GM12864 (cell line): ENCODE results near the gene DCPS.

Source experiments
- DNase-seq: peaks from one replicate; pipeline ENCODE4 v3.0.0-alpha.2; 2011; ENCODE audit warnings: low read depth
- H3K4me3 ChIP-seq: 2 replicates; pipeline ENCODE4 v1.5.1; 2011; ENCODE audit warnings: mild to moderate bottlenecking, low read depth, low read length, control low read depth
- TF ChIP-seq, protein P1 (sequence below): IDR thresholded peaks from 2 replicates; pipeline ENCODE4 v1.5.1; 2011; ENCODE audit warnings: low read depth, mild to moderate bottlenecking, moderate library complexity, low read length, control low read depth, inconsistent platforms; ENCODE audit errors: missing control alignments

Gene DCPS

GRCh38 chr11:126288237-126288636, 15.6 kb upstream of the DCPS start:
- TF ChIP-seq, protein P1, sequence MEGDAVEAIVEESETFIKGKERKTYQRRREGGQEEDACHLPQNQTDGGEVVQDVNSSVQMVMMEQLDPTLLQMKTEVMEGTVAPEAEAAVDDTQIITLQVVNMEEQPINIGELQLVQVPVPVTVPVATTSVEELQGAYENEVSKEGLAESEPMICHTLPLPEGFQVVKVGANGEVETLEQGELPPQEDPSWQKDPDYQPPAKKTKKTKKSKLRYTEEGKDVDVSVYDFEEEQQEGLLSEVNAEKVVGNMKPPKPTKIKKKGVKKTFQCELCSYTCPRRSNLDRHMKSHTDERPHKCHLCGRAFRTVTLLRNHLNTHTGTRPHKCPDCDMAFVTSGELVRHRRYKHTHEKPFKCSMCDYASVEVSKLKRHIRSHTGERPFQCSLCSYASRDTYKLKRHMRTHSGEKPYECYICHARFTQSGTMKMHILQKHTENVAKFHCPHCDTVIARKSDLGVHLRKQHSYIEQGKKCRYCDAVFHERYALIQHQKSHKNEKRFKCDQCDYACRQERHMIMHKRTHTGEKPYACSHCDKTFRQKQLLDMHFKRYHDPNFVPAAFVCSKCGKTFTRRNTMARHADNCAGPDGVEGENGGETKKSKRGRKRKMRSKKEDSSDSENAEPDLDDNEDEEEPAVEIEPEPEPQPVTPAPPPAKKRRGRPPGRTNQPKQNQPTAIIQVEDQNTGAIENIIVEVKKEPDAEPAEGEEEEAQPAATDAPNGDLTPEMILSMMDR, result no peak
- DNase-seq, result no peak
- H3K4me3 ChIP-seq, result no peak overlapping the region

GRCh38 chr11:126290887-126291286, 13.0 kb upstream of the DCPS start:
- DNase-seq, result no peak
- no peak overlapping the region for H3K4me3 ChIP-seq
- TF ChIP-seq, protein P1, result no peak

DNA sequence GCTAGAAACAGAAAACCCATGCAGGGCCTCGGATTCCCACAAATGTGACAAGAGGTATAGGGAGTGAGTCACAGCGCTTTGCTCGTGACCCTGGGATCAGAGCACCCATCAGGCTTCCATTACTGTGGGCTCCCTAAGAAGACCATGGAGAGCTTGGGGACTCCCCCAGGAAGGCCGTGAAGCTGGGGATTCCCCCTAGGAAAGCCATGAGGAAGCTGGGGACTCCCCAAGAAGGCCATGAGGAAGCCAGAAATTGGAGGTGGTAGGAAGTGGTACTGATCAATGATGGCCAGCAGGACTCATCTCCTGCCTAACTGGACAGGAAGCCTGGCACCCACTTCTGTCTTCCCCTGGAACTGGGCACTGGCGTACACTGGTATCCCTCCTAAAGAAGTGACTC, 10.1 kb upstream of the DCPS start:
- no peak overlapping the region for H3K4me3 ChIP-seq
- TF ChIP-seq, protein P1, result no peak
- DNase-seq, result no peak

- TF ChIP-seq, protein P1, result no peak
- no peak overlapping the region for H3K4me3 ChIP-seq
- no peak for DNase-seq
Observed at GRCh38 chr11:126297004-126297403, 6.9 kb upstream of the DCPS start.

DNA sequence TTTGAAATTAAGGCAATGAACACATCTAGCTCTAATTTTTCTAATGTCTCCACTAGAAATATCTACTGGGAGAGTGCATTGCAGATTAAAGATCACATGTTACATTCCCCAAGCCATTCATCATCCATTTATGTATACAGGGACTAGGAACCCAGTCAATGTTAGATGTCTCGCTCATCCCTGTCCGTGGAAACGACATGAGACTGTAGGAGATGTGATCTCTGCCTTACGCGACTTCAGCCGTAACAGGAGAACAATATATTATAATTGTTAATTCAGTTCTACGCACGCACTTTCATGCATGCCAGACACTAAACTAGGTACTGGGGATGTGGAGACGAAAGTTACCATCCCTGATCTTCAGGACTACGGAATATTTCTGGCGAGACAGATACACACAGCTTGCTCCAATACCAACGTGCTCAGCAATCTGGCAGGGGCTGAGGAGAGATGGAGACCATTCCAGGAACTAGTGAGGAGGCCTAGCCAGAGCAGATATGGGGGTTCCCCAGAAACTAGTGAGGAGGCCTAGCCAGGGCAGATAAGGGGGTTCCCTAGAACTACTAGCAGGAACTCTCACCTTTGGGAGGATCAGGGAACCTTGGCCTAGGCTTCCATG, 706 bp downstream of the DCPS start:
- TF ChIP-seq, protein P1, result no peak
- DNase-seq, result no peak

DNA sequence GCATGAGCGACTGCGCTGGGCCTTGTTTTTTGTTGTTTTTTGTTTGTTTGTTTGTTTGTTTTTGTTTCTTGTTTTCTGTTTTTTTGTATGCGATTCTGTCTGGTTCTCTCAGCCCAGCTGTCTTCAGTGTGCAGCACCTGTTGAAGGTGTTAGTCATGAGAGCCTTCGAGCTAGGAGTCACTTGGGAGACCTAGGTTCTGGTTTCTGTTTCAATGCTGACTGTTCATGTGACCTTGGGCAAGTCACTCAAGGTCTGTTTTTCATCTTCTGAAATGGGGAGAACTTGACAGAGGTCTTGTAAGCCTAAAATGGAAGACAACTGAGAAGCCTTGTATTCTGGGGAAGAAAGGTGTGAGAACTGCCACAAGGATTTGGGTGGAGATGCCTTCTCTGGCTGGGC, 1.8 kb downstream of the DCPS start:
- TF ChIP-seq, protein P1, result no peak
- H3K4me3 ChIP-seq, result no peak overlapping the region
- DNase-seq, result peak; percentile 83

More for the DNA sequence above, 706 bp downstream of the DCPS start:
- H3K4me3 ChIP-seq, result peak overlapping the region; percentile 90

DNA sequence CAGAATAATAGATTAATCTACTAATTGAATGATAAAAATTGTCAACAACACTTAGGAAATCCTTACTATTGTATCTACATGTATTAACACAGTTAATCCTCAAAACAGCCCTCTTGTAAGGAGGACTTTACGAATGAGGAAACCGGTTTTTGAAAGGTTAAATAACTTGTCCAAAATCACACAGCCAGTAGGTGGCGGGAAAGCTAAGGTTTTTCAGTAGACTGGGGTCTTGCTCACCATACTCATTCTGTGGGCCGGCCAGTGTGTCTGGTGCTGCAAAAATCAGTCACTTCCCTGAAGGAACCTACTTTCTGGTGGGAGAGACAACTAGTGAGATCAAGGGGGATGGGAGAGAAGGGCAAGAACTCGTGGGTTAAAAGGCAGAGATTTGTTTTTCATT, 3.8 kb downstream of the DCPS start:
- H3K4me3 ChIP-seq, result no peak overlapping the region
- no peak for DNase-seq
- TF ChIP-seq, protein P1, result peak; percentile 35
